COLO668 (cell line): ENCODE measurements around the gene CLSTN2.
A peak's percentile ranks its signal among the peaks of the same experiment; 100 is the strongest.

Source experiments
- DNase-seq: peaks from one replicate; lab custom pipeline; 2025; ENCODE audit not compliant: unreplicated experiment; lab: John Stamatoyannopoulos, UW

The CLSTN2 gene

GRCh38 chr3:140532793-140533330 lies 597.9 kb downstream of the CLSTN2 start:
- no peak for DNase-seq

- DNase-seq = no peak
Observed at GRCh38 chr3:140536926-140537726, 602.1 kb downstream of the CLSTN2 start.

GRCh38 chr3:140537727-140538082 lies 602.7 kb downstream of the CLSTN2 start:
- DNase-seq = no peak

GRCh38 chr3:140540262-140540661 lies 605.3 kb downstream of the CLSTN2 start:
- no peak for DNase-seq

GRCh38 chr3:140541975-140542653 lies 607.1 kb downstream of the CLSTN2 start:
- no peak for DNase-seq

GRCh38 chr3:140545197-140545596 lies 610.2 kb downstream of the CLSTN2 start:
- no peak for DNase-seq

GRCh38 chr3:140545756-140546155 lies 610.8 kb downstream of the CLSTN2 start:
- DNase-seq = peak; percentile 17

- DNase-seq = no peak
Observed at GRCh38 chr3:140546649-140547048, 611.7 kb downstream of the CLSTN2 start.

- DNase-seq = no peak
Observed at GRCh38 chr3:140552403-140552802, 617.4 kb downstream of the CLSTN2 start.

- no peak for DNase-seq
Observed at GRCh38 chr3:140552898-140553297, 617.9 kb downstream of the CLSTN2 start.

- no peak for DNase-seq
Observed at GRCh38 chr3:140553591-140553990, 618.6 kb downstream of the CLSTN2 start.

- no peak for DNase-seq
Observed at GRCh38 chr3:140555666-140556065, 620.7 kb downstream of the CLSTN2 start.

GRCh38 chr3:140557476-140557875 lies 622.5 kb downstream of the CLSTN2 start:
- no peak for DNase-seq

GRCh38 chr3:140559546-140559945 lies 624.6 kb downstream of the CLSTN2 start:
- no peak for DNase-seq

GRCh38 chr3:140563206-140563760 lies 628.3 kb downstream of the CLSTN2 start:
- no peak for DNase-seq

- DNase-seq = no peak
Observed at GRCh38 chr3:140568131-140568530, 633.1 kb downstream of the CLSTN2 start.

GRCh38 chr3:140568842-140569520 lies 634.0 kb downstream of the CLSTN2 start:
- DNase-seq = no peak

GRCh38 chr3:140570602-140571001 lies 635.6 kb downstream of the CLSTN2 start:
- DNase-seq = no peak

GRCh38 chr3:140571836-140572235 lies 636.9 kb downstream of the CLSTN2 start:
- no peak for DNase-seq

GRCh38 chr3:140572334-140572733 lies 637.3 kb downstream of the CLSTN2 start:
- no peak for DNase-seq

- no peak for DNase-seq
Observed at GRCh38 chr3:140573011-140573410, 638.0 kb downstream of the CLSTN2 start.
